Progenitor cell of endocrine pancreas (in vitro differentiated cells): ENCODE data around the gene BEGAIN. TPM values are rescaled to one million over a fixed set of nuclear protein-coding genes. Genes with fewer than 3 reads are reported as not detected.
"Not testable (repeated sequence)": the region's sequence is repeated elsewhere in the genome, so short reads cannot be mapped to it uniquely, and the experiment has no call there.

Experiments
- DNase-seq: peaks from one replicate; pipeline ENCODE4 v3.0.0; 2021; ENCODE audit warnings: low spot score; ENCODE audit not compliant: unreplicated experiment
- H3K27ac Mint-ChIP-seq: 2 replicates; pipeline ENCODE4 v1.8.0; 2021; ENCODE audit warnings: mild to moderate bottlenecking, moderate library complexity, mixed read lengths
- H3K27me3 Mint-ChIP-seq: 2 replicates; pipeline ENCODE4 v1.8.0; 2021; ENCODE audit warnings: mixed read lengths
- H3K36me3 Mint-ChIP-seq: 2 replicates; pipeline ENCODE4 v1.8.0; 2022; ENCODE audit warnings: mixed read lengths; ENCODE audit not compliant: insufficient read depth
- H3K4me1 Mint-ChIP-seq: 2 replicates; pipeline ENCODE4 v1.8.0; 2021; ENCODE audit warnings: low read depth, mixed read lengths
- H3K4me3 Mint-ChIP-seq: 2 replicates; pipeline ENCODE4 v1.8.0; 2021; ENCODE audit warnings: low read depth, mild to moderate bottlenecking, moderate library complexity, mixed read lengths
- H3K9me3 Mint-ChIP-seq: 2 replicates; pipeline ENCODE4 v1.8.0; 2021; ENCODE audit warnings: low read depth, mixed read lengths
- total RNA-seq: library from RNA; stranded (reverse); gene quantifications from 2 replicates; pipeline ENCODE4 v1.2.1, GENCODE V29; 2021
- TF ChIP-seq, protein P1 (sequence below): fragments of 200-600 bp; sonication (generic); IDR thresholded peaks from one replicate; pipeline ENCODE4 v1.5.0; 2021; ENCODE audit warnings: antibody characterized with exemption, mild to moderate bottlenecking; ENCODE audit not compliant: unreplicated experiment

Gene BEGAIN
- total RNA-seq, 1 donor from 2014 or later = 0.65 TPM

DNA sequence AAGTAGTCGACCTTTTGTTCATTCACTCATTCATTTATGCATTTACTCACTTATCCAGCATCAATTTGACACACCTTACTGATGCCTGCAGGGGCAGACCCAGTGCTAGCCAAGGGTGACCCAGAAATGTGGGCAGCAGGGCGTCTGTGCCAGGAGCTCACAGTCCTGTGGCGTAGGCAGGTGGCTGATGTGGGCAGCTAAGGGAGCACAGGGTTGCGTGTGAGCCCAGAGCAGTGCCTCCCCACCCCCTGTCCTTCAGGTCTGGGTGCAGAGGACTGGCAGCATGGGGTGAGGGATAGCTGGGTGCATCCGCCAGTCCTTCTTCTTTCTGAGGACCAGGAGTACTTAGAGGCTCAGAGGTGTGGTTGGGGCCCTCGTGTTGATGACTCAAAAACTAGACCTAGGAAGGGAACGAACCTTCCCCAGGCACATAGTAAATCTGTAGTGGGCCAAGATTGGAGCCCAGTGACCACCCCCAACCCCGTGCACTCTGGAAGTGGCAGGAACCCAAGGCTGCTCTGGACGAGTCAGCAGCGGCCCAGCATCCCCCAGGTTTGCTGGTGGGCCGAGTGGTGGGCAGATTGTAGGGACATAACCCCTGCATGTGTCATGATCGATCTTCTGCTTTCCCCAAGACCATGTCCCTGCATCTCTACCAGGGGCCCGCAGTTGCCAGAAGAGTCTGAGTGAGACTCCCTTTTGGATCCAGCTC is 63.9 kb downstream of the BEGAIN start:
- TF ChIP-seq, protein P1, sequence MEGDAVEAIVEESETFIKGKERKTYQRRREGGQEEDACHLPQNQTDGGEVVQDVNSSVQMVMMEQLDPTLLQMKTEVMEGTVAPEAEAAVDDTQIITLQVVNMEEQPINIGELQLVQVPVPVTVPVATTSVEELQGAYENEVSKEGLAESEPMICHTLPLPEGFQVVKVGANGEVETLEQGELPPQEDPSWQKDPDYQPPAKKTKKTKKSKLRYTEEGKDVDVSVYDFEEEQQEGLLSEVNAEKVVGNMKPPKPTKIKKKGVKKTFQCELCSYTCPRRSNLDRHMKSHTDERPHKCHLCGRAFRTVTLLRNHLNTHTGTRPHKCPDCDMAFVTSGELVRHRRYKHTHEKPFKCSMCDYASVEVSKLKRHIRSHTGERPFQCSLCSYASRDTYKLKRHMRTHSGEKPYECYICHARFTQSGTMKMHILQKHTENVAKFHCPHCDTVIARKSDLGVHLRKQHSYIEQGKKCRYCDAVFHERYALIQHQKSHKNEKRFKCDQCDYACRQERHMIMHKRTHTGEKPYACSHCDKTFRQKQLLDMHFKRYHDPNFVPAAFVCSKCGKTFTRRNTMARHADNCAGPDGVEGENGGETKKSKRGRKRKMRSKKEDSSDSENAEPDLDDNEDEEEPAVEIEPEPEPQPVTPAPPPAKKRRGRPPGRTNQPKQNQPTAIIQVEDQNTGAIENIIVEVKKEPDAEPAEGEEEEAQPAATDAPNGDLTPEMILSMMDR = no peak
- Mint-ChIP-seq H3K36me3 (no peaks in the 10 kb centered on the region), H3K27me3 (no peaks in the 10 kb centered on the region), H3K9me3 (no peaks in the 10 kb centered on the region), H3K4me3 (no peak overlapping the region), H3K4me1 (no peaks in the 10 kb centered on the region), H3K27ac (no peak overlapping the region)
- no peak for DNase-seq

DNA sequence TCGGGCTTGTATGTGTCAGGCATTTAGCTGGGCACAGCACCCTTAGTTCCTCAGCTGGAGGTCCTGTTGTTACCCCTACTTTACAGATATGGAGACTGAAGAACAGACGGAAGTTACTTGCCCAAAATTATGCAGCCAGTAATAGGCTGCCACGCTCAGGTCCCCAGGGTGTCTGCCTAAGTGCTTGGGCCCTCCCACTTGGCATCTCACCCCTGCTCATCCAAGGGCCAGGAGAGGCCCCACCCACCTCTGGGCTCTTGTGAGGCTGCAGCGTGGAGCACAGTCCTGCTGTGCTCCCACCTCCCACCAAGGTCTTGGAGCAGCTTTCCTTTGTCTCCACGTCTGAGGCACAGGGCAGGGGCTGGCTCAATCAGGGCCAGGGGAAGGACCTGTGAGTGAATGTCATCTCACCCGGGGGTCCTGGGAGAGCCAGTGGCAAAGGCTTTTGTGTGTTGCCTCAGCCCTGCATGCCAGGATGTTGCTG is 64.6 kb downstream of the BEGAIN start:
- no peak for DNase-seq
- TF ChIP-seq, protein P1 = no peak
- H3K36me3 Mint-ChIP-seq = no peaks in the 10 kb centered on the region
- H3K27ac Mint-ChIP-seq = no peak overlapping the region
- no peaks in the 10 kb centered on the region for H3K4me1 Mint-ChIP-seq
- H3K27me3 Mint-ChIP-seq = no peaks in the 10 kb centered on the region
- H3K9me3 Mint-ChIP-seq = no peaks in the 10 kb centered on the region
- H3K4me3 Mint-ChIP-seq = no peak overlapping the region

DNA sequence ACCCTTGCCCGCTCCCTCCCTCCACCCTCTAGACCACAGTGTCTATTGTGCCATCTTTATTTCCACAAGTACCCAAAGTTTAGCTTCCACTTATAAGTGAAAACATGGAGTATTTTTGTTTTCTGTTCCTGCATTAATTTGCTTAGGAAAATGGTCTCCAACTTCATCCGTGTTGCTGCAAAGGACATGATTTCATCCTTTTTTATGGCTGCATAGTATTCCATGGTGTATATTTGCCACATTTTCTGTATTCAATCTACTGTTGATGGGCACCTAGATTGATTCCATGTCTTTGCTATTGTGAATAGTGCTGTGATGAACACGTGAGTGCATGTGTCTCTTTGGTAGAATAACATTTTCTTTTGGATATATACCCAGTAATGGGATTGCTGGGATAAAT is 81.2 kb downstream of the BEGAIN start:
- H3K27ac Mint-ChIP-seq, H3K36me3 Mint-ChIP-seq, DNase-seq, H3K4me3 Mint-ChIP-seq, H3K27me3 Mint-ChIP-seq, H3K4me1 Mint-ChIP-seq: not testable (repeated sequence)
- H3K9me3 Mint-ChIP-seq = peaks cover 19% of the 10 kb centered on the region

DNA sequence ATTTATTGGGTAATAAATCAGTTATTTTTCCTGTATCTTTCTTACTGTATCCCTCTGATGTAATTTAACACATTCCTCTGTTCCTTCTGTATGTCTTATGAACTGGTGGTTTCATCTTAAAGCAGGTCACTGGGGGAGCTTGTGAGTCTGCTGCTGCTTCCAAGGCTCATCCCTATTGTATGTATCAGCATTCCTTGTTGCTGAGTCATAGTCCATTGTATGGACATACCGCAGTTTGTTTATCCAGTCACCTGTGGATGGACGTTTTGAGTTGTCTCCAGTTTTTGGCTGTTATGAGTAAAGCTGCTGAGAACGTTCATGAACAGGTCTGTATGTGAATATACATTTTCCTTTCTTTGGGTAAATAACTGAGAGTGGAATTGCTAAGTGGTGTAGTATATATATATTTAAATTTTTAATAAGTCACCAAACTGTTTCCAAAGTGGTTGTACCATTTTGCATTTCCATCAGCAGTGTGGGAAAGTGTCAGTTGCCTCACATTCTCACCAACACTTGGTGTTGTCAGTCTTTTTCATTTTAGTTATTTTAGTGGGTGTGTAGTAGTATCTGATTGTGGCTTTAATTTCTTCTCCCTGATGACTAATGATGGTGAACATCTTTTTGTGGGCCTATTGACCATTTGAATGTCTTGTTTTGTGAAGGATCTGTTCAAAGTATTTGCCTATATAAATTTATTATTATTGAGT is 82.7 kb downstream of the BEGAIN start:
- DNase-seq = no peak
- Mint-ChIP-seq H3K27ac (no peak overlapping the region), H3K9me3 (peaks cover 19% of the 10 kb centered on the region), H3K36me3 (peaks cover 8% of the 10 kb centered on the region), H3K27me3 (no peaks in the 10 kb centered on the region), H3K4me1 (no peaks in the 10 kb centered on the region), H3K4me3 (no peak overlapping the region)
- TF ChIP-seq, protein P1 = no peak

DNA sequence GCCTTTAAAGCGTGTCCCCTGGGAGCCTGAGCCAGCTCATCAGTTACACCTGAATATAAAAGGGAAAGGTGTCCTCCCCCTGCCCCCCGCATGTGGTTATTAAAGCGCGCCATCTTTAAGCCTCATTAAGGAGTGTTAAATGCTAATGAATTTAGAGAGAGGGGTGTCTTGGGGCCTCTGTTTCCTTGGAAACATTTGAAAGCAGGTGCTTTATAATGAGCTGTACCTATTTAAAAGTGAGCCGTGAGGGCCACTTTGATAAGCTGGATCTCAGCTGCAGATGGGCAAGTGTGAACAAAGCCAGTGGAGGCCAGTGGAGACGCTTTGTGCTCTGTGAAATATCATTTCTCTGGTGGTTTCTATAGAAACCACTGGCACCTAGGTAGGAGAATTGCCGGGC is 84.0 kb downstream of the BEGAIN start:
- H3K4me3 Mint-ChIP-seq = no peak overlapping the region
- no peak overlapping the region for H3K27ac Mint-ChIP-seq
- TF ChIP-seq, protein P1 = no peak
- peaks cover 19% of the 10 kb centered on the region for H3K9me3 Mint-ChIP-seq
- H3K27me3 Mint-ChIP-seq = no peaks in the 10 kb centered on the region
- H3K36me3 Mint-ChIP-seq = peaks cover 8% of the 10 kb centered on the region
- no peak for DNase-seq
- H3K4me1 Mint-ChIP-seq = no peaks in the 10 kb centered on the region
